Inferior parietal cortex (tissue), 1 donor: ENCODE measurements around the gene NDUFV3.
"Not testable (repeated sequence)": the region's sequence is repeated elsewhere in the genome, so short reads cannot be mapped to it uniquely, and the experiment has no call there.

Source experiments
- DNase-seq: peaks from one replicate; pipeline ENCODE4 v3.0.0-alpha.2; 2016; ENCODE audit errors: extremely low spot score

The NDUFV3 gene

GRCh38 chr21:42936360-42936759, 43.3 kb downstream of the NDUFV3 start:
- not testable (repeated sequence) for DNase-seq

GRCh38 chr21:42937034-42937940, 44.2 kb downstream of the NDUFV3 start:
- DNase-seq = not testable (repeated sequence)

- DNase-seq = peak; percentile 69
Observed at GRCh38 chr21:42937960-42938605, 45.0 kb downstream of the NDUFV3 start.

- DNase-seq = not testable (repeated sequence)
Observed at GRCh38 chr21:42938606-42938995, 45.5 kb downstream of the NDUFV3 start.

GRCh38 chr21:42939582-42940413, 46.7 kb downstream of the NDUFV3 start:
- peak; percentile 89 for DNase-seq

- no peak for DNase-seq
Observed at GRCh38 chr21:42941696-42942085, 48.6 kb downstream of the NDUFV3 start.

- no peak for DNase-seq
Observed at GRCh38 chr21:42942244-42942643, 49.1 kb downstream of the NDUFV3 start.

GRCh38 chr21:42949094-42949755, 56.1 kb downstream of the NDUFV3 start:
- not testable (repeated sequence) for DNase-seq

- DNase-seq = not testable (repeated sequence)
Observed at GRCh38 chr21:42951193-42951592, 58.1 kb downstream of the NDUFV3 start.

- DNase-seq = no peak
Observed at GRCh38 chr21:42956824-42957630, 63.9 kb downstream of the NDUFV3 start.

- DNase-seq = not testable (repeated sequence)
Observed at GRCh38 chr21:42958122-42958521, 65.0 kb downstream of the NDUFV3 start.

- DNase-seq = no peak
Observed at GRCh38 chr21:42959728-42960127, 66.6 kb downstream of the NDUFV3 start.

GRCh38 chr21:42962380-42963007, 69.4 kb downstream of the NDUFV3 start:
- no peak for DNase-seq
